OCI-LY7 (cell line): ENCODE measurements around the gene PKP1. TPM values are rescaled to one million over a fixed set of nuclear protein-coding genes. Genes with fewer than 3 reads are reported as not detected.

ENCODE experiments used
- BruUV-seq: library from RNA; stranded (reverse); fragments of 400-500 nt; replicated peaks from 2 replicates; lab custom pipeline; 2021; lab: Mats Ljungman, UMichigan
- CTCF ChIA-PET: fragments of 300-600 bp; sonication (Branson Sonifier 250); formaldehyde crosslinking; loops from one replicate; lab custom pipeline; 2022; ENCODE audit warnings: antibody characterized with exemption; ENCODE audit not compliant: unreplicated experiment; lab: Charles Lee
- POLR2A ChIA-PET: fragments of 300-600 bp; sonication (Branson Sonifier 250); formaldehyde crosslinking; loops from one replicate; lab custom pipeline; 2022; ENCODE audit warnings: antibody characterized with exemption; lab: Charles Lee
- DNase-seq: peaks from one replicate; pipeline ENCODE4 v3.0.0-alpha.2; 2015; ENCODE audit warnings: low spot score
- H2AFZ ChIP-seq: fragments of 200-600 bp; sonication (generic), shearing (Covaris generic); 2 replicates; pipeline ENCODE4 v1.6.1; 2014; ENCODE audit warnings: mild to moderate bottlenecking, antibody characterized with exemption, low read length, moderate library complexity
- H3K27ac ChIP-seq: fragments of 200-600 bp; sonication (generic); 2 replicates; pipeline ENCODE4 v1.5.1; 2014; ENCODE audit warnings: mixed run types, low read depth, mild to moderate bottlenecking, moderate library complexity, low read length, inconsistent platforms; ENCODE audit not compliant: poor library complexity, severe bottlenecking
- H3K36me3 ChIP-seq: fragments of 200-600 bp; sonication (generic); 2 replicates; pipeline ENCODE4 v1.6.1; 2014; ENCODE audit warnings: mild to moderate bottlenecking, antibody characterized with exemption, low read length, moderate library complexity, mixed read lengths; ENCODE audit not compliant: insufficient read depth
- H3K4me1 ChIP-seq: fragments of 200-600 bp; sonication (generic); 2 replicates; pipeline ENCODE4 v1.5.1; 2014; ENCODE audit warnings: mild to moderate bottlenecking, low read length; ENCODE audit not compliant: insufficient read depth, poor library complexity, severe bottlenecking
- H3K4me2 ChIP-seq: fragments of 200-600 bp; sonication (generic); 2 replicates; pipeline ENCODE4 v1.6.1; 2014; ENCODE audit warnings: mild to moderate bottlenecking, low read length
- H3K4me3 ChIP-seq: fragments of 200-600 bp; sonication (generic); 2 replicates; pipeline ENCODE4 v1.5.1; 2014; ENCODE audit warnings: mild to moderate bottlenecking, low read depth, low read length; ENCODE audit not compliant: poor library complexity, severe bottlenecking
- H3K79me2 ChIP-seq: fragments of 200-600 bp; sonication (generic); 2 replicates; pipeline ENCODE4 v1.6.1; 2016; ENCODE audit warnings: low read depth, mild to moderate bottlenecking, low read length, moderate library complexity, mixed read lengths; ENCODE audit not compliant: insufficient read depth
- H3K9me2 ChIP-seq: fragments of 200-600 bp; sonication (generic); 2 replicates; pipeline ENCODE4 v1.6.1; 2016; ENCODE audit warnings: mild to moderate bottlenecking, low read length, mixed read lengths; ENCODE audit not compliant: insufficient read depth
- H3K9me3 ChIP-seq: fragments of 200-600 bp; sonication (generic); 2 replicates; pipeline ENCODE4 v1.6.1; 2014; ENCODE audit warnings: mild to moderate bottlenecking, mixed run types, low read length, mixed read lengths
- H4K20me1 ChIP-seq: fragments of 200-600 bp; sonication (generic); 2 replicates; pipeline ENCODE4 v1.6.1; 2014; ENCODE audit warnings: mild to moderate bottlenecking, antibody characterized with exemption, low read length, moderate library complexity, mixed read lengths; ENCODE audit not compliant: insufficient read depth
- CTCF ChIP-seq: fragments of 200-600 bp; sonication (generic); conservative IDR thresholded peaks from 2 replicates; pipeline ENCODE4 v1.5.1; 2014; ENCODE audit warnings: mild to moderate bottlenecking, antibody characterized with exemption, low read length, moderate library complexity, mixed read lengths
- EZH2phosphoT487 ChIP-seq: fragments of 200-600 bp; sonication (generic); IDR thresholded peaks from 2 replicates; pipeline ENCODE4 v1.6.1; 2018; ENCODE audit warnings: low read depth, borderline replicate concordance, mild to moderate bottlenecking, mixed run types, antibody characterized with exemption, low read length, moderate library complexity, mixed read lengths
- intact Hi-C: fragments of 100-400 bp; cut with micrococcal nuclease; formaldehyde crosslinking; loops from one replicate; pipeline ENCODE4 v1.10.0; 2022; ENCODE audit not compliant: unreplicated experiment
- total RNA-seq, 2 experiments: library from RNA; depleted of rRNA in 1 of 2; stranded (reverse); fragments of >200 nt in 1 of 2; shearing (Covaris generic) in 1 of 2; gene quantifications; 2 replicates each; pipeline ENCODE4 v1.2.3, GENCODE V29; 2014 to 2022

PKP1 gene
- total RNA-seq, 2 experiments from 2014 or later: not detected

- CTCF ChIA-PET: interaction anchor here (0.6 kb wide), 1 partner anchor 260 kb away, joined by 3 read pairs; no protein-coding TSS in a partner anchor
- H3K4me3 ChIP-seq: no peak overlapping the region
- no peak for DNase-seq
- H2AFZ ChIP-seq: no peak overlapping the region
- POLR2A ChIA-PET: no interaction called here
- BruUV-seq: no TSS peak
- H3K79me2 ChIP-seq: no peaks in the 10 kb centered on the region
- H3K9me3 ChIP-seq: no peaks in the 10 kb centered on the region
- H4K20me1 ChIP-seq: no peaks in the 10 kb centered on the region
- no peak overlapping the region for H3K27ac ChIP-seq
- H3K36me3 ChIP-seq: no peaks in the 10 kb centered on the region
- no peak overlapping the region for H3K4me2 ChIP-seq
- intact Hi-C loops: no loop called here
- H3K9me2 ChIP-seq: no peaks in the 10 kb centered on the region
- TF ChIP-seq EZH2phosphoT487 (no peak), CTCF (no peak)
- no peaks in the 10 kb centered on the region for H3K4me1 ChIP-seq
Measured at GRCh38 chr1:201324821-201325677, 41.7 kb downstream of the PKP1 start.

- Histone ChIP-seq H3K9me3 (no peaks in the 10 kb centered on the region), H3K4me2 (no peak overlapping the region), H3K4me1 (no peaks in the 10 kb centered on the region), H3K36me3 (no peaks in the 10 kb centered on the region), H4K20me1 (no peaks in the 10 kb centered on the region), H3K27ac (no peak overlapping the region), H3K4me3 (no peak overlapping the region), H3K9me2 (no peaks in the 10 kb centered on the region), H2AFZ (no peak overlapping the region), H3K79me2 (no peaks in the 10 kb centered on the region)
- no peak for TF ChIP-seq EZH2phosphoT487
- no peak for TF ChIP-seq CTCF
- BruUV-seq: no TSS peak
- DNase-seq: no peak
- ChIA-PET CTCF (interaction anchor here (0.6 kb wide), 1 partner anchor 260 kb away, joined by 3 read pairs; no protein-coding TSS in a partner anchor), POLR2A (no interaction called here)
- intact Hi-C loops: no loop called here
Measured at GRCh38 chr1:201325678-201326060, 42.4 kb downstream of the PKP1 start.

- TF ChIP-seq EZH2phosphoT487 (no peak), CTCF (no peak)
- DNase-seq: no peak
- no TSS peak for BruUV-seq
- ChIA-PET CTCF (no interaction called here), POLR2A (interaction anchor here (1.1 kb wide), 1 partner anchor 20 kb away, joined by 5 read pairs; no protein-coding TSS in a partner anchor)
- no peaks in the 10 kb centered on the region for H3K9me2 ChIP-seq
- no peak overlapping the region for H2AFZ ChIP-seq
- H4K20me1 ChIP-seq: no peaks in the 10 kb centered on the region
- no peaks in the 10 kb centered on the region for H3K4me1 ChIP-seq
- H3K27ac ChIP-seq: no peak overlapping the region
- no peaks in the 10 kb centered on the region for H3K9me3 ChIP-seq
- no peak overlapping the region for H3K4me2 ChIP-seq
- H3K79me2 ChIP-seq: no peaks in the 10 kb centered on the region
- no peaks in the 10 kb centered on the region for H3K36me3 ChIP-seq
- intact Hi-C loops: no loop called here
- no peak overlapping the region for H3K4me3 ChIP-seq
Measured at GRCh38 chr1:201326710-201327109, 43.4 kb downstream of the PKP1 start.
